Liver (tissue), 3 donors: ENCODE measurements around the gene PLB1.

ENCODE experiments used
- GABPA ChIP-seq, 2 donors: IDR thresholded peaks in 1 of 2; conservative IDR thresholded peaks in 1 of 2; 2 replicates each; pipeline ENCODE4 v1.6.1; 2016; ENCODE audit warnings: antibody characterized with exemption in 2 of 2, mild to moderate bottlenecking in 1 of 2, moderate library complexity in 1 of 2
- JUND ChIP-seq, 2 donors: IDR thresholded peaks; 2 replicates each; pipeline ENCODE4 v1.6.1; 2016; ENCODE audit warnings: antibody characterized with exemption in 2 of 2
- SP1 ChIP-seq: IDR thresholded peaks from 2 replicates; pipeline ENCODE4 v1.6.1; 2018; ENCODE audit warnings: antibody characterized with exemption, mild to moderate bottlenecking
- TF ChIP-seq, protein P1 (sequence below): fragments of 150-350 bp; IDR thresholded peaks from 2 replicates; pipeline ENCODE4 v1.5.1; 2017; ENCODE audit warnings: improper control_type of control experiment, low read depth, low read length; ENCODE audit not compliant: missing input control
- TF ChIP-seq, protein P2 (sequence below): IDR thresholded peaks from 2 replicates; pipeline ENCODE4 v1.6.1; 2016; ENCODE audit warnings: antibody characterized with exemption, mild to moderate bottlenecking
- donor health status: healthy.
- donor health status: healthy.

DNA sequence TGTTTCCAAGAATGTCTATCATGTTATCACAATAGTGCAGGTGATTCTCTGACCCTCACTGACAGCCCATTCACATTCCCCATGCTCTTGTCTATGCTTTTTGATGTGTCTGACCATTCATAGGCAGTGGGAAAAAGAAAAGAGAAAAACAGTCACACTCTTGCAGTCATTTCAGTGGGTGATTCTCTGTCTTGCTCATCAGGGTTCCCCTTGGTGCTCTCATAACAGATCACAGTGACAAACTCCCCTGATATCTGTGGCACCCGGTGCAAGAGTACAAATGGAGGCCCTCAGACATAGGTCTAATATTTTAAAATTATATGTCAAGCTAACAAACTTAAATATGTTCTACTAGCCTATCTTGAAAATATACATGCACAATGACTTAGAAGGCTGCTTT, 183.1 kb downstream of the PLB1 start:
- TF ChIP-seq JUND (IDR thresholded peaks at IDR 0.05) (no peak), SP1 (no peak), GABPA (IDR thresholded peaks at IDR 0.05 in 1 of 2, conservative IDR thresholded peaks at IDR 0.05 in 1 of 2) (no peak)
- TF ChIP-seq, protein P1, sequence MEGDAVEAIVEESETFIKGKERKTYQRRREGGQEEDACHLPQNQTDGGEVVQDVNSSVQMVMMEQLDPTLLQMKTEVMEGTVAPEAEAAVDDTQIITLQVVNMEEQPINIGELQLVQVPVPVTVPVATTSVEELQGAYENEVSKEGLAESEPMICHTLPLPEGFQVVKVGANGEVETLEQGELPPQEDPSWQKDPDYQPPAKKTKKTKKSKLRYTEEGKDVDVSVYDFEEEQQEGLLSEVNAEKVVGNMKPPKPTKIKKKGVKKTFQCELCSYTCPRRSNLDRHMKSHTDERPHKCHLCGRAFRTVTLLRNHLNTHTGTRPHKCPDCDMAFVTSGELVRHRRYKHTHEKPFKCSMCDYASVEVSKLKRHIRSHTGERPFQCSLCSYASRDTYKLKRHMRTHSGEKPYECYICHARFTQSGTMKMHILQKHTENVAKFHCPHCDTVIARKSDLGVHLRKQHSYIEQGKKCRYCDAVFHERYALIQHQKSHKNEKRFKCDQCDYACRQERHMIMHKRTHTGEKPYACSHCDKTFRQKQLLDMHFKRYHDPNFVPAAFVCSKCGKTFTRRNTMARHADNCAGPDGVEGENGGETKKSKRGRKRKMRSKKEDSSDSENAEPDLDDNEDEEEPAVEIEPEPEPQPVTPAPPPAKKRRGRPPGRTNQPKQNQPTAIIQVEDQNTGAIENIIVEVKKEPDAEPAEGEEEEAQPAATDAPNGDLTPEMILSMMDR, result no peak
- TF ChIP-seq, protein P2, sequence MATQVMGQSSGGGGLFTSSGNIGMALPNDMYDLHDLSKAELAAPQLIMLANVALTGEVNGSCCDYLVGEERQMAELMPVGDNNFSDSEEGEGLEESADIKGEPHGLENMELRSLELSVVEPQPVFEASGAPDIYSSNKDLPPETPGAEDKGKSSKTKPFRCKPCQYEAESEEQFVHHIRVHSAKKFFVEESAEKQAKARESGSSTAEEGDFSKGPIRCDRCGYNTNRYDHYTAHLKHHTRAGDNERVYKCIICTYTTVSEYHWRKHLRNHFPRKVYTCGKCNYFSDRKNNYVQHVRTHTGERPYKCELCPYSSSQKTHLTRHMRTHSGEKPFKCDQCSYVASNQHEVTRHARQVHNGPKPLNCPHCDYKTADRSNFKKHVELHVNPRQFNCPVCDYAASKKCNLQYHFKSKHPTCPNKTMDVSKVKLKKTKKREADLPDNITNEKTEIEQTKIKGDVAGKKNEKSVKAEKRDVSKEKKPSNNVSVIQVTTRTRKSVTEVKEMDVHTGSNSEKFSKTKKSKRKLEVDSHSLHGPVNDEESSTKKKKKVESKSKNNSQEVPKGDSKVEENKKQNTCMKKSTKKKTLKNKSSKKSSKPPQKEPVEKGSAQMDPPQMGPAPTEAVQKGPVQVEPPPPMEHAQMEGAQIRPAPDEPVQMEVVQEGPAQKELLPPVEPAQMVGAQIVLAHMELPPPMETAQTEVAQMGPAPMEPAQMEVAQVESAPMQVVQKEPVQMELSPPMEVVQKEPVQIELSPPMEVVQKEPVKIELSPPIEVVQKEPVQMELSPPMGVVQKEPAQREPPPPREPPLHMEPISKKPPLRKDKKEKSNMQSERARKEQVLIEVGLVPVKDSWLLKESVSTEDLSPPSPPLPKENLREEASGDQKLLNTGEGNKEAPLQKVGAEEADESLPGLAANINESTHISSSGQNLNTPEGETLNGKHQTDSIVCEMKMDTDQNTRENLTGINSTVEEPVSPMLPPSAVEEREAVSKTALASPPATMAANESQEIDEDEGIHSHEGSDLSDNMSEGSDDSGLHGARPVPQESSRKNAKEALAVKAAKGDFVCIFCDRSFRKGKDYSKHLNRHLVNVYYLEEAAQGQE, result no peak
